Activated CD4-positive, CD25-positive, alpha-beta regulatory T cell treated with anti-CD3 and anti-CD28 coated beads, Interleukin-2, amount 50 U/mL, for 72 hours (primary cell): ENCODE measurements around the gene MARCO.
"Not testable (repeated sequence)": the region's sequence is repeated elsewhere in the genome, so short reads cannot be mapped to it uniquely, and the experiment has no call there.

Experiments
- DNase-seq: peaks from one replicate; pipeline ENCODE4 v3.0.0; 2021

The MARCO gene

DNA sequence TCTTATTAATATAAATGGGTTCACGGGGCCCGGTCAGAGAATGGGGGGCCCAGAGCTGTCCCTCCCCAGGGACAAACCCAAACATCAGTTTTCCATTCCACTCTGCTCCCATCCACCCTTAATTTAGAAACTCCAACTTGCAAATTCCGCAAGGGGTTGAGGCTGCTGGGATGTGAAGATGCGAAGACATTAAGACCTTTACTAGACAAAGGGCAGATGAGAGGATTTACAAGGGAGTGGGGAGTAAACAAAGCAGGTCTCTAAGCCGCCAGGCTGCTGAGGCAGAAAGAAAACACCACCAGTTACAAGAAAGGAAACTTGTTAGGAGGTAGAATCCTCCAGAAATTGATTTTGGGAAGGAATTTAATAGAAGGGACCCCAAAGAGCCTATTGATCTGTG lies 33.1 kb downstream of the MARCO start:
- no peak for DNase-seq

DNA sequence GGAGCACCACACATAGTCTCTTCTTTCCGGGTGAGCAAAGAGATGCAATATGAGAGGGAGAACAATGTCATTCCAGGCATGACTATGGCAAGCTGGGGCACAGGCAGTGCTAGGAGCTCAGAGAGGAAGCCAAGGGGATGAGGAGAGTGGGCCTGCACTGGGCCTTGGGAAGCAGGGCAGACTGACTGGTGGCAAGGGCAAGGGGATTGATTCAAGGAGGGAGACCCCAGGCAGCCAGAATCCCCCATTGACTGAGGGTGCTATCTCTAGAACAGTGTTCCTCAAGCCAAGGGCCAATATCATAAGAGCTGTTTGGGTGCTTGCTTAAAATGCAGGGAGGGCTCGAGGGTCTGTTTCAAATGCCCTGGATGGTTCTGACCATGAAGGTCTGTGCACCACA lies 36.1 kb downstream of the MARCO start:
- no peak for DNase-seq

- DNase-seq = no peak
Measured at GRCh38 chr2:118979152-118979861, 37.3 kb downstream of the MARCO start.

DNA sequence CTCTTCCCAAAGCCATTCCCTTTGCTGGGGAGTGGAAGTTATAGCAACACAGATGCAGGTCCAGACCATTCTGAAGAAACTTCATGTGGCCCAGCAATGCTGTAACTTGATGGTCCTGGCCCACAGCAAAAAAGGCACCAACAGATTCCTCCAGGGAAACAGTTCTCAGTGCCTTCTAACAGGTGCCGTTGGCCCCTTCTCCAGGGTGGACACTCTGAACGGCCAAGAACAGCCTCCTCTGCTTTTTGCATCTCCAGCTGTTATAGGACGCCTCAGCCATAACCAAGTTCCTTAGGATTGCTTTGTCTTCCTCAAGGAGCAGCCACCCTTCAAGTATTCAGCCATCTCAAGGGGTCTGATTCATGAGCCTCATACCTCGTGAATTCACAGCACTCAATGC lies 38.0 kb downstream of the MARCO start:
- no peak for DNase-seq

DNA sequence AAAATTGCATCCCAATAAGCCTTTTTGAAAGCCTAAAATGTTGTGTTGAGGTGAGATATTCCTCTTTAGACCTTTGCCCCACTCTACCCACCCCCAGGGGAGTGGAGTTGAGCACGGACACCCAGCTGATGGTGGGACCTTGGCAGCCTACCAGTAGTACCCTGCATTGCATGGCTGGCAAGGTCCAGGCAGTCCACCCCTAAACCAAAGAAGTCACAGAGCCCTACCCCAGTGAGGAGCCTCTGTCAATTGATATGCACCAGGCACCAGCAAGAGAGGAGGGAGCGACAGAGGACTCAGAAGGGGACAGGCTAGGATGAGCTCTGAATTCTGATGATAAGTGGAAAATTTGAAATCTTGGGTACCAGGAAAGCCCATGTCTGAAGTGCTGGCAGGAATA lies 38.6 kb downstream of the MARCO start:
- no peak for DNase-seq

DNA sequence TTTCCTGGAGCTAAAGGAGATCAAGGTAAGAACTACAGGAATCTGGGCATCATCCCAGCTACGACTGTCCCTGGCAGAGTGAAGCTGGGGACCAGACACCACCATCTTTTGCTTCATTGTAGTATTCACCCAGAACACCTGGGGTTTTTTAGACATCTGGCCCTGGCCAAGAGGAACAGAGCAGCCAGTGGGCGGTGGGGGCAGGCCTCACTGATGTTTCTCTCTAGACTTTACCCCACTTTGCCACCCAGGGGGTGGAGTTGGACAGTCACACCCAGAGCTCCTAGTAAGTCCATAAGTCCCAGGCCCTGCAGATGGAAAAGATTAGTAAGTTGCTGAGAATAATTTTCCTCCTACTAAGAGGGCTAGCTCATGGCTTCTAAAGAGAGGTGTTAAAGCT lies 39.6 kb downstream of the MARCO start:
- DNase-seq = no peak

GRCh38 chr2:118982039-118982438 lies 40.0 kb downstream of the MARCO start:
- no peak for DNase-seq

GRCh38 chr2:118983133-118983532 lies 41.1 kb downstream of the MARCO start:
- no peak for DNase-seq

GRCh38 chr2:118983915-118984314 lies 41.9 kb downstream of the MARCO start:
- DNase-seq = no peak

GRCh38 chr2:118986738-118987137 lies 44.7 kb downstream of the MARCO start:
- no peak for DNase-seq

DNA sequence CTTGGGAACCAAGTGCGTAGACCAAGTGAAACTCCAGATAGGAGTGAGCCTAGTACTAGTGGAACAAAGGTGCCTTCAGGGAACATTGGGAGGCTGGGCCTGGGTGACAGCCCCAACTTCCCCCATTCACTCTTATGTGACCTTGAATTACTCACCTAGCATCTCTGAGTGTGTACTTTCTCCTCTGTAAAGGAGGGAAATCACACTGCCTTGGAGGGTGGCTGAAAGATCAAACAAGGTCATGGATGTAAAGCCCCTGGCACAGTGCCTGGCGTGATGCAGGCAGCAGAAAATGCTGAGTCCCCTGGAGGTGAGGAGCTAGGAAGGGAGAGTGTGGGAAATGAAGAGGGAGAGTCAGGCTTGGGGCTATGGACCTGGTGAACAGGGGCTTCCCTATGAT lies 45.9 kb downstream of the MARCO start:
- no peak for DNase-seq

- no peak for DNase-seq
Measured at GRCh38 chr2:118988706-118989105, 46.7 kb downstream of the MARCO start.

- no peak for DNase-seq
Measured at GRCh38 chr2:118989481-118989880, 47.5 kb downstream of the MARCO start.

DNA sequence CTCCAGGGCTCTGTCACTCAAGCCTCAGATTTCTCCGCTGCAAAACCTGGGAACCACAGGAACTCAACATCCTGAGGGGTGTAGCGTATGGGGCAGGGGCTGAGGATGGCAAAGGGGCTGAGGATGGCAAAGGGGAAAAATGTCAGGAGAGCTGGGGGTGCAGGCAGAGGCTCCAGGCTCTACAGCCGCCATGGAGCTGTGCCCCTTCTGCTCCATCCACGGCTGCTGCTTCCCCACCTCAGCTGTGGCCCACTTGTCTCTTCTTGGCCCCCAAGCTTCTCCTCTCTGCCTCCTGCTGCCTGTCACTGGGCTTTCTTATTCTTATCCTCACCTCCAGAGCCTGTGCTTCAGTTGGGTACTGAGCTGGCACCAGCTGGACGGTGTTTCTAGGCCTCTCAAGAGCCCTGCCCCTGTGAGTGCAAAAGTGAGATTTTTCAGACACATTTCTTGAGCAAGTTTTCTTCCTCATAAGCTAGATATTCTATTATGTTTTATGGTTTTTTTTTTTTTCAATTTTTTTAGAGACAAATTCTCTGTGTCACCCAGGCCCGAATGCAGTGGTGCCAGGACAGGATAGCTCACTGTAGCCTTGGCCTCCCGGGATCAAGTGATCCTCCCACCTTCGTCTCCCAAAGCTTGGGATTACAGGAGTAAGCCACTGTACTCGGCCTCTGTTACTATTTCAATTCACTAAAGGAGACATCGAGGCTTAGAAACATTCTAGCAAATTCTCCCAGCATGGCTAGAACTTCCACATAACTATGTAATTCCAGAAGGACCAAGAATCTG lies 49.0 kb downstream of the MARCO start:
- DNase-seq = no peak

DNA sequence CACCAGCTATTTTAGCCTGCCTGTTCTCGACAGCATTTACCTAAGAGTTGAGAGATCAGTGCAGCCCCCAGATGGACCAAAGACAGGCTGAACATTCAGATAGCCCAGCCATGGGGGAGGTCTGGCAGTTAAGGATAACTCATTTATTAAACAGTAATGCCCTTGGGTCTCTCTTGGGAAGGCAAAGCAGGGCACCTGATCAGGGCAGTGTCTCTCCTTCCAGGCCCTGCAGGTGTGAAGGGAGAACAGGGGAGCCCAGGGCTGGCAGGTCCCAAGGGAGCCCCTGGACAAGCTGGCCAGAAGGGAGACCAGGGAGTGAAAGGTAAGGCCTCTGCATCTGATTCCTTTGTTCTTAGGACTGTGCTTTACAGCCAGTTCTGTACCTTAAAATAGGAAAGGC lies 49.6 kb downstream of the MARCO start:
- DNase-seq = no peak

GRCh38 chr2:118992740-118993391 lies 50.9 kb downstream of the MARCO start:
- no peak for DNase-seq

DNA sequence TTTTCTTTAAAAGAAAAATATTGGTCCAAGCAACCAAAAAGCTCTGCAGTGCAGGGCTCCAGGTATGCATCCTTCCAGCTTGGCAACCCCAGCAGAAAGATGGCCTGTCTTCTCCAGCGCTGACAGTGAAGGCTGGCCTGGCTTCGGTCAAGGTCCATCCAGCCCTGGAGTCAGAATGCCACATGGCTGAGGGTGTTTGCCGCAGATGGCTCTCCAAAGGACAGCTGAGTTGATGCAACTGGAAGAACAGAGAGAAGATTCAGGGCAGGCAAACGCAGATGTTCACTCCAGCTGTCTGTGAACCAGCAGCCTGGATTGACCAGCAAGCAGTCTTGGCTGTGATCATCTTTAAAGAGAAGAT lies 51.4 kb downstream of the MARCO start:
- no peak for DNase-seq

DNA sequence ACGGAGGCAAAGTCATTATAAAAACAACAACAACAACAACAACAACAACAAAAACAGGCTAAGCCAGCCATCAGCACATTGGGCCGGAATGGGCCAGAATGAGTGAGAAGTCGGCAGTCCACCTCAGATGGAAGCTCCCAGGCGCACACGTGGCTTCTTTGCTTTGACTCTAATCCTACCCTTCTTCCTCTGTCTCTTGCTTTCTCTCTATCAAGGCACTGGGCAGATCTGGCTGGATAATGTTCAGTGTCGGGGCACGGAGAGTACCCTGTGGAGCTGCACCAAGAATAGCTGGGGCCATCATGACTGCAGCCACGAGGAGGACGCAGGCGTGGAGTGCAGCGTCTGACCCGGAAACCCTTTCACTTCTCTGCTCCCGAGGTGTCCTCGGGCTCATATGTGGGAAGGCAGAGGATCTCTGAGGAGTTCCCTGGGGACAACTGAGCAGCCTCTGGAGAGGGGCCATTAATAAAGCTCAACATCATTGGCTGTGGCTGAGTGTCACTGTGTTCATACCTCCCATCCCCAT lies 52.2 kb downstream of the MARCO start:
- no peak for DNase-seq

DNA sequence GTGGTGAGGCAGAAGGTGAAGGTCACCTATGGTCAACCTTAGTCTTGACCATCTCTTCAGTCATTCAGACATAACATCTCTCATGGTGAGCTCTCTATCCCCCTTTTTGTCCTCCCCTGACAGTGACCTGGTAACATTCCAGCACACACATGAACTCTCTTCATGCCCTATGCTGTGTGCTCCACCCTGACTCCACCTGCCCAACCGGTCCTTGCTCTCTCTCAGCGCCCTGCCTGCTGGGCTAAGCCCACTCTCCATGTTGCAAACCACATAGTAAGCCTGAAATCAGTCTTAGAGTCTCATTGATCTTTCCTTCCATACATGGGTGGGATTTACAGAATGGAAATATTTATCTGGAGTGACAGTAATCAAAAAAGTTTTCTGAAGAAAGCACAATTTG lies 52.8 kb downstream of the MARCO start:
- no peak for DNase-seq

GRCh38 chr2:119003856-119004255 lies 61.9 kb downstream of the MARCO start:
- not testable (repeated sequence) for DNase-seq

GRCh38 chr2:119004602-119005001 lies 62.6 kb downstream of the MARCO start:
- no peak for DNase-seq

GRCh38 chr2:119005051-119005450 lies 63.1 kb downstream of the MARCO start:
- DNase-seq = no peak

DNA sequence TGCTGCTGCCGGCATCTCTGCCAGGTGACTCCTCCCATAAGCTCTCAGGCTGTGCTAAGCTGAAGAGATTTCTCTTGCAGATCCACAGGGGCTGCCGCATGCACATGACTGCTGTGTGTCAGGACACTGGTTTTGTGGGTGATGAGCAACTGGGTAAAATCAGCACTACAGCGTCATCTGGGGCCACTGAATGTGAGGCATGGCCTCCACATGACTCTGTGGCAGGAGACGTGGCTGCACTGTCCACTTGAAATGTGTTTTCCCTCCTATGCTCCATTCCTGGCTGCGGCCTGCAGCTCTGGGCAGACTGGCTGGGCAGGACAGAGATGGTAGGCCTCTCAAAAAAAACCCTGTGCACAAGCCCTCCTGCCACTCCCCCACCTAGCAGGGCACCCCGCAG lies 63.6 kb downstream of the MARCO start:
- DNase-seq = no peak

GRCh38 chr2:119006441-119006840 lies 64.4 kb downstream of the MARCO start:
- no peak for DNase-seq
